ENCODE results near the gene GNPDA1. TPM values are rescaled to one million over a fixed set of nuclear protein-coding genes. Genes with fewer than 3 reads are reported as not detected.

GNPDA1 gene
- polyA plus RNA-seq, 1 donor from 2014 or later: 28.9 TPM

- no peak overlapping the region for H3K9ac ChIP-seq (ENCODE audit: low read length)
- H3F3A ChIP-seq (ENCODE audit: insufficient read depth, low read length, poor library complexity, severe bottlenecking): no peaks in the 10 kb centered on the region
- no peaks in the 10 kb centered on the region for H3K27me3 ChIP-seq (ENCODE audit: insufficient read depth, low read depth, low read length)
- no peak overlapping the region for H3K4me2 ChIP-seq (ENCODE audit: low read length)
- H2AFZ ChIP-seq (ENCODE audit: low read depth, low read length): no peak overlapping the region
- H3K27ac ChIP-seq (ENCODE audit: low read length): no peak overlapping the region
- no peaks in the 10 kb centered on the region for H3K9me2 ChIP-seq (ENCODE audit: insufficient read depth, low read length)
- H4K20me1 ChIP-seq (ENCODE audit: insufficient read depth): no peaks in the 10 kb centered on the region
- TF ChIP-seq TAF1 (IDR thresholded peaks at IDR 0.05; ENCODE audit: low read depth) (no peak), EZH2 (IDR thresholded peaks at IDR 0.05; ENCODE audit: borderline replicate concordance, insufficient read depth, low read length, poor library complexity, severe bottlenecking) (no peak), CTCF (IDR thresholded peaks at IDR 0.05; ENCODE audit: poor library complexity, severe bottlenecking) (no peak), RAD21 (conservative IDR thresholded peaks at IDR 0.05) (no peak), MXI1 (conservative IDR thresholded peaks at IDR 0.05; ENCODE audit: poor library complexity, severe bottlenecking) (no peak), POLR2AphosphoS5 (IDR thresholded peaks at IDR 0.05) (no peak), EP300 (conservative IDR thresholded peaks at IDR 0.05; ENCODE audit: poor library complexity, severe bottlenecking) (no peak)
- TF ChIP-seq, protein P1, sequence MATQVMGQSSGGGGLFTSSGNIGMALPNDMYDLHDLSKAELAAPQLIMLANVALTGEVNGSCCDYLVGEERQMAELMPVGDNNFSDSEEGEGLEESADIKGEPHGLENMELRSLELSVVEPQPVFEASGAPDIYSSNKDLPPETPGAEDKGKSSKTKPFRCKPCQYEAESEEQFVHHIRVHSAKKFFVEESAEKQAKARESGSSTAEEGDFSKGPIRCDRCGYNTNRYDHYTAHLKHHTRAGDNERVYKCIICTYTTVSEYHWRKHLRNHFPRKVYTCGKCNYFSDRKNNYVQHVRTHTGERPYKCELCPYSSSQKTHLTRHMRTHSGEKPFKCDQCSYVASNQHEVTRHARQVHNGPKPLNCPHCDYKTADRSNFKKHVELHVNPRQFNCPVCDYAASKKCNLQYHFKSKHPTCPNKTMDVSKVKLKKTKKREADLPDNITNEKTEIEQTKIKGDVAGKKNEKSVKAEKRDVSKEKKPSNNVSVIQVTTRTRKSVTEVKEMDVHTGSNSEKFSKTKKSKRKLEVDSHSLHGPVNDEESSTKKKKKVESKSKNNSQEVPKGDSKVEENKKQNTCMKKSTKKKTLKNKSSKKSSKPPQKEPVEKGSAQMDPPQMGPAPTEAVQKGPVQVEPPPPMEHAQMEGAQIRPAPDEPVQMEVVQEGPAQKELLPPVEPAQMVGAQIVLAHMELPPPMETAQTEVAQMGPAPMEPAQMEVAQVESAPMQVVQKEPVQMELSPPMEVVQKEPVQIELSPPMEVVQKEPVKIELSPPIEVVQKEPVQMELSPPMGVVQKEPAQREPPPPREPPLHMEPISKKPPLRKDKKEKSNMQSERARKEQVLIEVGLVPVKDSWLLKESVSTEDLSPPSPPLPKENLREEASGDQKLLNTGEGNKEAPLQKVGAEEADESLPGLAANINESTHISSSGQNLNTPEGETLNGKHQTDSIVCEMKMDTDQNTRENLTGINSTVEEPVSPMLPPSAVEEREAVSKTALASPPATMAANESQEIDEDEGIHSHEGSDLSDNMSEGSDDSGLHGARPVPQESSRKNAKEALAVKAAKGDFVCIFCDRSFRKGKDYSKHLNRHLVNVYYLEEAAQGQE (IDR thresholded peaks at IDR 0.05; ENCODE audit: borderline replicate concordance): no peak
- no peaks in the 10 kb centered on the region for H3K9me3 ChIP-seq (ENCODE audit: low read length)
- H3K36me3 ChIP-seq (ENCODE audit: insufficient read depth, low read length): no peaks in the 10 kb centered on the region
- no peak overlapping the region for H3K4me3 ChIP-seq (ENCODE audit: low read length)
- H3K79me2 ChIP-seq (replicated peaks; ENCODE audit: insufficient read depth, low read length): no peaks in the 10 kb centered on the region
Measured at GRCh38 chr5:142009886-142010285, 2.9 kb downstream of the GNPDA1 start.

DNA sequence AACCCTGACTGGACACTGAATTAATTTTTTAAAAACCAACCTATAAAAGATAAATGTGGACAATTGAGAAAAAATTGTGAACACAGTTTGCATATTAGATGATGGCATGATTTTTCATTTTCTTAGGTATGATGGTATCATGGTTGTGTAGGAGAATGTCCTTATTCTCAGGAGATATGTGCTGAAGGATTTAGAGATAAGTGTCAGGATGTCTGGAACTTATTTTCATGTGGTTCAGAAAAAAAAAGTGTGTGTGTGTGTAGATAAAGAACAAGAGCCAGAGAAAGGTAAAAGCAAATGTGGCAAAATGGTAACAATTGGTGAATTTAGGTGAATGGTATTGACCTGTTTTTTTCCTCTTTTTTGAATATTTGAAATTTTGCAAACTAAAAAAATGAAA, 4.0 kb downstream of the GNPDA1 start:
- no peak overlapping the region for H3K4me2 ChIP-seq (ENCODE audit: low read length)
- no peak for TF ChIP-seq EZH2 (IDR thresholded peaks at IDR 0.05; ENCODE audit: borderline replicate concordance, insufficient read depth, low read length, poor library complexity, severe bottlenecking)
- no peak for TF ChIP-seq SMC3 (conservative IDR thresholded peaks at IDR 0.05; ENCODE audit: poor library complexity)
- no peak for TF ChIP-seq POLR2AphosphoS5 (IDR thresholded peaks at IDR 0.05)
- no peaks in the 10 kb centered on the region for H4K20me1 ChIP-seq (ENCODE audit: insufficient read depth)
- H3K27ac ChIP-seq (ENCODE audit: low read length): no peak overlapping the region
- H3K9ac ChIP-seq (ENCODE audit: low read length): no peak overlapping the region
- no peaks in the 10 kb centered on the region for H3F3A ChIP-seq (ENCODE audit: insufficient read depth, low read length, poor library complexity, severe bottlenecking)
- no peaks in the 10 kb centered on the region for H3K36me3 ChIP-seq (ENCODE audit: insufficient read depth, low read length)
- no peaks in the 10 kb centered on the region for H3K27me3 ChIP-seq (ENCODE audit: insufficient read depth, low read depth, low read length)
- H3K9me3 ChIP-seq (ENCODE audit: low read length): no peaks in the 10 kb centered on the region
- no peak overlapping the region for H3K4me3 ChIP-seq (ENCODE audit: low read length)
- H3K9me2 ChIP-seq (ENCODE audit: insufficient read depth, low read length): no peaks in the 10 kb centered on the region
- no peaks in the 10 kb centered on the region for H3K79me2 ChIP-seq (replicated peaks; ENCODE audit: insufficient read depth, low read length)
- no peak overlapping the region for H2AFZ ChIP-seq (ENCODE audit: low read depth, low read length)

GRCh38 chr5:142007237-142007544, 5.6 kb downstream of the GNPDA1 start:
- H3F3A ChIP-seq (ENCODE audit: insufficient read depth, low read length, poor library complexity, severe bottlenecking): no peaks in the 10 kb centered on the region
- no peak overlapping the region for H3K4me2 ChIP-seq (ENCODE audit: low read length)
- no peaks in the 10 kb centered on the region for H3K27me3 ChIP-seq (ENCODE audit: insufficient read depth, low read depth, low read length)
- H3K79me2 ChIP-seq (replicated peaks; ENCODE audit: insufficient read depth, low read length): no peaks in the 10 kb centered on the region
- TF ChIP-seq CTCF (IDR thresholded peaks at IDR 0.05; ENCODE audit: poor library complexity, severe bottlenecking) (no peak), RAD21 (conservative IDR thresholded peaks at IDR 0.05) (no peak), POLR2AphosphoS5 (IDR thresholded peaks at IDR 0.05) (no peak), SMC3 (conservative IDR thresholded peaks at IDR 0.05; ENCODE audit: poor library complexity) (no peak), MXI1 (conservative IDR thresholded peaks at IDR 0.05; ENCODE audit: poor library complexity, severe bottlenecking) (no peak), EZH2 (IDR thresholded peaks at IDR 0.05; ENCODE audit: borderline replicate concordance, insufficient read depth, low read length, poor library complexity, severe bottlenecking) (no peak), TAF1 (IDR thresholded peaks at IDR 0.05; ENCODE audit: low read depth) (no peak), EP300 (conservative IDR thresholded peaks at IDR 0.05; ENCODE audit: poor library complexity, severe bottlenecking) (no peak)
- TF ChIP-seq, protein P1 (IDR thresholded peaks at IDR 0.05; ENCODE audit: borderline replicate concordance): no peak
- no peak overlapping the region for H3K27ac ChIP-seq (ENCODE audit: low read length)
- no peak overlapping the region for H2AFZ ChIP-seq (ENCODE audit: low read depth, low read length)
- no peaks in the 10 kb centered on the region for H3K9me3 ChIP-seq (ENCODE audit: low read length)
- H3K36me3 ChIP-seq (ENCODE audit: insufficient read depth, low read length): no peaks in the 10 kb centered on the region
- H3K9me2 ChIP-seq (ENCODE audit: insufficient read depth, low read length): no peaks in the 10 kb centered on the region
- no peak overlapping the region for H3K4me3 ChIP-seq (ENCODE audit: low read length)
- no peaks in the 10 kb centered on the region for H4K20me1 ChIP-seq (ENCODE audit: insufficient read depth)
- H3K9ac ChIP-seq (ENCODE audit: low read length): no peak overlapping the region

Data from neural cell (in vitro differentiated cells).